Astrocyte (in vitro differentiated cells and primary cell): Measurements from ENCODE around the gene HES2.

Experiments
- CTCF ChIP-seq: IDR thresholded peaks from 2 replicates; pipeline ENCODE4 v1.5.1; 2011; ENCODE audit warnings: low read depth, mild to moderate bottlenecking, inconsistent platforms, low read length, moderate library complexity; ENCODE audit not compliant: insufficient read depth
- EZH2 ChIP-seq: IDR thresholded peaks from 2 replicates; pipeline ENCODE4 v1.6.1; 2012; ENCODE audit warnings: mild to moderate bottlenecking, low read length, inconsistent platforms; ENCODE audit not compliant: insufficient read depth

- TF ChIP-seq EZH2 (no peak), CTCF (no peak)
Observed at GRCh38 chr1:6461538-6462411, 42.1 kb upstream of the HES2 start.
